ENCODE results near the gene MAN2B2. TPM values are rescaled to one million over a fixed set of nuclear protein-coding genes. Genes with fewer than 3 reads are reported as not detected.

MAN2B2 gene
- 27.5 and 27.8 TPM in 2 replicates for total RNA-seq

- intact Hi-C loops (cut with micrococcal nuclease), result loop anchor here (1.0 to 10.0 kb wide), 6 partner anchors 65 to 528 kb away; partner anchors contain the start of genes BLOC1S4, KIAA0232, MRFAP1 and TADA2B
These were observed at the start of gene MAN2B2 for GRCh38 chr4:6574747-6575502. Gene MAN2B2 (plus strand): TSS chr4:6575189. CDS start chr4:6575211, 22 bp downstream.

GRCh38 chr4:6525474-6525873 lies 49.5 kb upstream of the MAN2B2 start:
- intact Hi-C loops (cut with micrococcal nuclease), result no loop called here

DNA sequence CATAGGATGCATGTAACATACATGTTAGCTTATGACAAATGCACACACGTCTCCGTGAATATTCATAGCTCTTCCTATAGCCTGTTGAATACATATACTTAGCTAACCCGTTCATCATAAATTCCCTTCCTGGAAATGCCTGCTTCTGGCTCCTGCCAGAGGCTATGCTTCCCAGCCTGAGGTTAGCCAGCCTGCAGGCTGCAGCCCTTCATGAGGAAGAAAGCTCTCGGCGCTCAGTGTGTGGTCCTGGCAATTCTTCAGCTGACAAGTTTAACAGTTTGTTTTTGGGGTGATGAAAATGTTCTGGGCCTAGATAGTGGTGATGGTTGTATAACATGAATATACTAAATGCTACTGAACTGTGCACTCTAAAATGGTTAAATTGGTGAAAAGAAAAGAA lies 48.8 kb upstream of the MAN2B2 start:
- intact Hi-C loops (cut with micrococcal nuclease), result no loop called here

DNA sequence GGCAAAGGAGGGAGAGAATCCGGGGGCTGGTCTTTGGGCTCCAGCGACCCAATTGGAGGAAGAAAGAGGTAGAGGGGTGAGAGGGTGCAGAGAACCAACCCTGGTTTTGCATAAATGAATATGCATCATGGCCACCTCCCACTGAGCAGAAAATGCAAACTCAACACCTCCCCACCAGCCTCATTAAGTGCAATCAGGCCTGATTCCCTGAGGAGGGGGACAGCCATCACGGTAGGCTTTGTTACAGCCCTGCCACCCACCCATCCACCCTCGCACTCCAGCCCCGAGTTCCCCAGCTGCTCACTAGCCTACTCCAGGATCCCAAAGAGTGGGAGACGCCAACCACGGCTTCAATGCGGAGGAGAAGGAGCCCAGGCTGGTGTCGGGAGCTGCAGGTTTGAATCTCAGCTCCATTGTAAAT lies 48.3 kb upstream of the MAN2B2 start:
- intact Hi-C loops (cut with micrococcal nuclease), result no loop called here

- intact Hi-C loops (cut with micrococcal nuclease), result no loop called here
These were observed 47.7 kb upstream of the MAN2B2 start for GRCh38 chr4:6527259-6527658.

DNA sequence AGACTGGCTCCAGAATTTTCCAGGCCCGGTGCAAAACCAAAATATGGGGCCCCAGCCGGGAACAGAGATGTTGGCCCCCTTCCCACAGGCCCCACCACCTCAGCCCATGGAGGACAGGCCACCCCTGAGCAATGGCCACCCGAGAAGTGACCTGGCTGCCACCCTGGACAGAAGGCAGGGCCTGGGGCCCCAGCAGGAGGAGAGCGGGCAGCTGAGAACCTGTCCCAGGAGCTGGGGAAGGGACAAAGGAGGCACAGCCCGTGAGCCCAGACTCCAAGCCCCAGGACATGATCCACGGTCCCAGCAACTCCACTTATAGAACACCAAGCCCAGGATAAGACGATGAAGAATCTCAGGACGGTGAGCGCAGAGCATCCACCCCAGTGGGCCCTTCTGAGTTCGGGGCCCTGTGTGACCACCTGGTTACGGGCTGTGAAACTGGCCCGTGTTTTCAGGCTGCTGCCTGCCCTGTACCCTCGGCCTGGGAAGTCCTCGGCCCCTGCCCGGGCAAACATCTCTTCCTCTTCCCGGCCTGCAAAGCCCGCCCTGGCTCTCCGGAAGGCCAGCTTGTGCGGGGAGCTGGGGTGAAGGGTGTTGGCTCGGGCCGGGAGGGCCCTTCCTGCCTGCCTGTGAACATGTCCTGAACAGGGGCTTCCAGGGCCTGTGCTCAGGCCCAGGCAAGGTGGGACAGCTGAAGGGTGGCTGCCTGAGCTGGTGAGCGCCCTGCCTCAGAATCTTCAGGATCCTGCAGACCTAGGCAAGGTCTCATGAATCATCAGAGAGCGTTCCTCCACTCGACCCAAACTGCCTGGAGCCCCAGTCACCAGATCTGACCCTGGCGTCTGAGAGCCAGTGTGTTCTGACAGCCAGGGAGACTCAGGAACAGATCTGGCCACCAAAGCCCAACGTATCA lies 47.0 kb upstream of the MAN2B2 start:
- intact Hi-C loops (cut with micrococcal nuclease), result no loop called here

- intact Hi-C loops (cut with micrococcal nuclease), result no loop called here
These were observed 46.0 kb upstream of the MAN2B2 start for GRCh38 chr4:6529021-6529420.

DNA sequence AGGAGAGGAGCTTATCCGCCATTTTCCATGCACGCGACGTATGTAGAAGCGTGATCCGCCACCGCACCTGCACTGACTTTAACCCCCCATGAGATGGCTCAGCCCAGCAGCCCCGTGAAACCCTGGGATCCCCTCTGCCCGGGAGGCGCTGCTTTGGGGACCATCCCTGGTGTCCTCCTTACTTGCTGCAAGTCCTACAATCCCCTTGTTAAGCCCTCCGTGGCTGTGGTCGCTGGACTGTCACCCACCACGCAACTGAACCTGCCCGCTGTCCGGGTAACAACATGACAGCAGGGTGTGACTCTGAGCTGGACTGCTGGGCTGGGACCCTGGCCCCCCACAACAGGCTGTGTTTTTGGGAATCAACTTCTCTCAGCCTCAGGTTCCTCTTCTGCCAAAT lies 44.7 kb upstream of the MAN2B2 start:
- intact Hi-C loops (cut with micrococcal nuclease), result no loop called here

- intact Hi-C loops (cut with micrococcal nuclease), result no loop called here
These were observed 44.0 kb upstream of the MAN2B2 start for GRCh38 chr4:6530964-6531363.

GRCh38 chr4:6532102-6532501 lies 42.9 kb upstream of the MAN2B2 start:
- intact Hi-C loops (cut with micrococcal nuclease), result no loop called here

GRCh38 chr4:6532658-6533057 lies 42.3 kb upstream of the MAN2B2 start:
- intact Hi-C loops (cut with micrococcal nuclease), result no loop called here

DNA sequence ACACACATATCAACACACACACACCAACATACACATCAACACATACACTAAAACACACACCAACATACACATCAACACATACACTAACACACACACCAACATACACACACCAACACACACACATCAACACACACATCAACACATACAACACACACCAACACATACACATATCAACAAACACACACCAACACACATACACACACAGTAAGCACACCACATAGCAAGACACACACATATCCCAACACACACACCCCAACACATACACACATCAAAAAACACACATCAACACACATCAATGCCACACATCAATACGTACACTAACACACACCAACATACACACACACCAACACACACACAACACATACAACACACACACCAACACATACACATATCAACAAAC lies 40.9 kb upstream of the MAN2B2 start:
- intact Hi-C loops (cut with micrococcal nuclease), result no loop called here

GRCh38 chr4:6534618-6535328 lies 40.2 kb upstream of the MAN2B2 start:
- intact Hi-C loops (cut with micrococcal nuclease), result no loop called here

DNA sequence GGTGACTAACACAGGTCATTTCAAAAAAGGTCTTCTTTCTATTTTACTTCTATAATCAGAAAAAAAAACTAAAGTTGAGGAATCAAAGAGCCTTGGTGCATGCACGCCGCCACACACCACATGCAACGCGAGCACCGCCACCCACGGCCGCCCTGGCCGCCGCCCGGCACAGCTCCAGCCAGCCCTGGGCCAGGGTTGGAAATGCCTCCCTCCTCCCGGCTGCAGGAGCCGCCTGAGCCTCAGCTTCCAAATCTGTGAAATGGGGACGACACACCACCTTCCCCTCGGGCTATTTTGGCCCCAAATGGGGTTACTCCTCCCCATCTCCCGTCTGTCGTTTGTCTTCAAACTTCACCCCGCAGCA lies 39.7 kb upstream of the MAN2B2 start:
- intact Hi-C loops (cut with micrococcal nuclease), result no loop called here

DNA sequence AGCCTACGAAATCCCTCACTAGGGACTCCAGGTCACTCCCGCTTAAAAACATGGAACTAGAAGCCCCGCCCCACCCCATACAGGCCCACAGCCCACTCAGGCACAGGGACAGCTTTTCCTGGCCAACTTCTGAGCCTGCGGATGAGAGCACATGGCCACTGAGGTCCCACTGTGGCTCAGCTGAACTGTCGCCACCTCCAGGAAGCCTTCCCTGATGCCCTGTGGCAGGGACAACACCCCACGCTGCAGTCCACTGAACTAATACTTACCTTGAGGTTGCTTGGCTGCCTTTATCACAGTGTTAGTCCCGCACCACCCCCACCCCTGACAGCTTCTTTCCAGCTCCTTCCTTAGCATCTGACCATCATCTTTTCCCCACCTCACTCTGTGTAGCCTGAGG lies 39.3 kb upstream of the MAN2B2 start:
- intact Hi-C loops (cut with micrococcal nuclease), result no loop called here

- intact Hi-C loops (cut with micrococcal nuclease), result no loop called here
These were observed 36.9 kb upstream of the MAN2B2 start for GRCh38 chr4:6538111-6538510.

DNA sequence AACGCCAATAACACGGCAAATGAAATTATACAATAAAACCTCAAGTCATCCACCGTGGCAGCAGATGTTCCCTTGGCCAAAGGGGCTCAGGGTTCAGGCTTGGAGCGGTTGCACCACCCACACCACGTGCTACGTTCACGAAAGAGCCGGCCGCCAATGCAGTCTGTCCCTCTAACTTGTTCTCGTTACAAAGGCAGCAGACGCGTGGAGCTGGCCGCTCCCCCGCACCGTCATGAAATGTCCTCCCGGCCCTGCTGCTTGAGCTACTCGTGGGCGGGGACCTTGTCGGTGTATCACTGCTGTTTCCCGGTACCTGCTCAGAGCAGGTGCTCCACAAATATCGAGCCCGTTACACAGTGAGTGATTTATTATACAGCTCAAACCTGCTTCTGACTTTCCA lies 36.4 kb upstream of the MAN2B2 start:
- intact Hi-C loops (cut with micrococcal nuclease), result no loop called here

DNA sequence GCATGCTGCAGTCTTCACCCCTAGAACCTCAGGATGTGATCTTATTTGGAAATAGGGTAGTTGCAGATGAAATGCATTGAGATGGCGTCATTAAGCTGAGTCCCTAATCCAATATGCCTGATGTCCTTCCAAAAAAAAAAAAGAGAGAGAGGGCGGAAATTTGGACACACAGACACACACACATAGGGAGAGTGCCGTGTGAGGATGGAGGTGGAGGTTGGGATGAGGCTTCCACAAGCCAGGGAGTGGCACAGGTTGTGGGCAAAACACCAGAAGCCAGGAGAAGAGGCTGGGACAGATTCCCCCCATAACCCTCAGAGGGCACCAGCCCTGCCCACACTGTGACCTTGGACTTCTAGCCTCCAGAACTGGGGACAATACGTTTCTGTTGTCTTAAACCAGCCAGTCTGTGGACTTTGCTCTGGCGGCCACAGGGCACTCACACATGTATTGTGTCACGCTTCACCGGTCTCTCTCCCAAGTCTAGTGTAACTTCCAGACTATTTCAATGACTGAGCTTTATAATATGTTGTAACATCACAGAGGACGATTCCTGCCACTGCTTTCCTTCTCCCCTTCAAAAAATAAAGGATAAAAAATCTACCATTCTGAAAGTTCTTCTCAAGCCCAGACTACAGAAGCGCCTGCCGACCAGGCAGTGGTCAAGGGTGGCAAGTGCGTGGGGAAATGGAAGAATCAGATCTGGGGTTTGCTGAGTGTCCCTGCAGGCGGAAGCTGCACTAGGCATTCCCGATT lies 35.8 kb upstream of the MAN2B2 start:
- intact Hi-C loops (cut with micrococcal nuclease), result no loop called here

DNA sequence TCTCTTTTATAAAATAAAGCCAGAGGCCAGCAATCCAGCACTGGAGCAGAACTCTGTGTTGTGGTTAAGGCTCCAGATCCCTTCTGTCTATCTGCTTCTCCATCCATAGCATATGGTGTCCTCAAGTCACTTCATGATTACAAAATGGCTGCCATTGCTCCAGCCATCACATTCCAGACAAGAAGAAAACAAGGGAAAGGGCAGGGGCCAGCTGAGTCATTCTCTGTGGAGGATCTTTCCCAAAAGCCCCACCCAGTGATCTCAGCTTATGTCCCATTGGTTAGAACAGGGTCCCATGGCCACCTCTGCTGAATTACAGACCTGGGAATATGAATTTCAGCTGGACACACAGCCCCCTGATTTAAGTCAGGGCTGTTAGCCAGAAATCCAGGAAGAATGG lies 34.1 kb upstream of the MAN2B2 start:
- intact Hi-C loops (cut with micrococcal nuclease), result loop anchor here (10.0 kb wide), 1 partner anchor 206 kb away; no protein-coding TSS in a partner anchor

GRCh38 chr4:6541789-6542188 lies 33.2 kb upstream of the MAN2B2 start:
- intact Hi-C loops (cut with micrococcal nuclease), result loop anchor here (10.0 kb wide), 1 partner anchor 207 kb away; no protein-coding TSS in a partner anchor

- intact Hi-C loops (cut with micrococcal nuclease), result loop anchor here (10.0 kb wide), 1 partner anchor 208 kb away; no protein-coding TSS in a partner anchor
These were observed 32.0 kb upstream of the MAN2B2 start for GRCh38 chr4:6542951-6543350.

Measured in T-helper 2 cell treated with Interferon-gamma antibody and Interleukin-4, amounts not matched to agents 100 ng/mL and 5 ng/mL, for 36 hours (primary cell).